DOHH2 (cell line): Measurements from ENCODE around the gene GLI3.

Source experiments
- H3F3A ChIP-seq: fragments of 200-600 bp; sonication (generic), shearing (Covaris generic); 2 replicates; pipeline ENCODE4 v1.6.0; 2016; ENCODE audit warnings: antibody characterized with exemption, mild to moderate bottlenecking; ENCODE audit not compliant: control insufficient read depth, insufficient read depth
- H3K27ac ChIP-seq: fragments of 200-600 bp; sonication (generic); 2 replicates; pipeline ENCODE4 v1.5.1; 2014; ENCODE audit warnings: low read depth, mild to moderate bottlenecking, low read length, moderate library complexity
- H3K27me3 ChIP-seq: fragments of 200-600 bp; sonication (generic); 2 replicates; pipeline ENCODE4 v1.6.1; 2014; ENCODE audit warnings: mild to moderate bottlenecking, low read length, mixed read lengths; ENCODE audit not compliant: control insufficient read depth
- H3K36me3 ChIP-seq: fragments of 200-600 bp; sonication (generic); 2 replicates; pipeline ENCODE4 v1.6.1; 2014; ENCODE audit warnings: mild to moderate bottlenecking, low read length, moderate library complexity, mixed read lengths; ENCODE audit not compliant: control insufficient read depth
- H3K4me1 ChIP-seq: fragments of 200-600 bp; sonication (generic); 2 replicates; pipeline ENCODE4 v1.6.1; 2014; ENCODE audit warnings: mild to moderate bottlenecking, low read length, mixed read lengths; ENCODE audit not compliant: control insufficient read depth
- H3K4me2 ChIP-seq: fragments of 200-600 bp; sonication (generic); 2 replicates; pipeline ENCODE4 v1.6.0; 2014; ENCODE audit warnings: mild to moderate bottlenecking, low read length, moderate library complexity
- H3K4me3 ChIP-seq: fragments of 200-600 bp; sonication (generic); 2 replicates; pipeline ENCODE4 v1.5.1; 2014; ENCODE audit warnings: mild to moderate bottlenecking, low read length, mixed read lengths
- H3K79me2 ChIP-seq: fragments of 200-600 bp; sonication (generic); 2 replicates; pipeline ENCODE4 v1.6.1; 2014; ENCODE audit warnings: mild to moderate bottlenecking, low read length, mixed read lengths; ENCODE audit not compliant: control insufficient read depth
- H3K9me2 ChIP-seq: fragments of 200-600 bp; sonication (generic); replicated peaks from 2 replicates; pipeline ENCODE4 v1.6.1; 2014; ENCODE audit warnings: mild to moderate bottlenecking, low read length, mixed read lengths; ENCODE audit not compliant: control insufficient read depth
- H3K9me3 ChIP-seq: fragments of 200-600 bp; sonication (generic); 2 replicates; pipeline ENCODE4 v1.6.1; 2014; ENCODE audit warnings: antibody characterized with exemption, low read length, mixed read lengths; ENCODE audit not compliant: control insufficient read depth, insufficient read depth
- H4K20me1 ChIP-seq: fragments of 200-600 bp; sonication (generic); 2 replicates; pipeline ENCODE4 v1.6.0; 2014; ENCODE audit warnings: low read depth, mild to moderate bottlenecking, antibody characterized with exemption, low read length, moderate library complexity; ENCODE audit not compliant: control insufficient read depth, insufficient read depth
- CTCF ChIP-seq: fragments of 200-600 bp; sonication (generic); IDR thresholded peaks from one replicate; pipeline ENCODE4 v1.5.1; 2014; ENCODE audit warnings: antibody characterized with exemption, mild to moderate bottlenecking, low read depth, low read length; ENCODE audit not compliant: poor library complexity, severe bottlenecking
- EZH2phosphoT487 ChIP-seq: fragments of 200-600 bp; sonication (generic); IDR thresholded peaks from 2 replicates; pipeline ENCODE4 v1.6.1; 2017; ENCODE audit warnings: borderline replicate concordance, mild to moderate bottlenecking, antibody characterized with exemption, low read length, moderate library complexity, mixed read lengths

Gene GLI3

GRCh38 chr7:42236266-42236975 is 588 bp downstream of the GLI3 start:
- Histone ChIP-seq H3K4me2 (no peak overlapping the region), H3K36me3 (no peaks in the 10 kb centered on the region), H3K9me2 (no peaks in the 10 kb centered on the region), H3K9me3 (no peaks in the 10 kb centered on the region), H3K79me2 (no peaks in the 10 kb centered on the region), H3K4me1 (no peaks in the 10 kb centered on the region), H3K27me3 (peaks cover 34% of the 10 kb centered on the region), H3F3A (no peaks in the 10 kb centered on the region), H3K27ac (no peak overlapping the region), H3K4me3 (no peak overlapping the region), H4K20me1 (no peaks in the 10 kb centered on the region)
- no peak for TF ChIP-seq CTCF
- 0 out of 2 replicates have a peak, but pooled peaks have one; percentile 45 for TF ChIP-seq EZH2phosphoT487

GRCh38 chr7:42235741-42236161 is 1.3 kb downstream of the GLI3 start:
- Histone ChIP-seq H3K79me2 (no peaks in the 10 kb centered on the region), H3K4me3 (no peak overlapping the region)

GRCh38 chr7:42234736-42235135 is 2.3 kb downstream of the GLI3 start:
- Histone ChIP-seq H4K20me1 (no peaks in the 10 kb centered on the region), H3K79me2 (no peaks in the 10 kb centered on the region), H3K36me3 (no peaks in the 10 kb centered on the region), H3K9me2 (no peaks in the 10 kb centered on the region), H3K4me3 (no peak overlapping the region), H3K4me2 (no peak overlapping the region), H3K27me3 (peaks cover 32% of the 10 kb centered on the region), H3K9me3 (no peaks in the 10 kb centered on the region), H3K4me1 (no peaks in the 10 kb centered on the region), H3K27ac (no peak overlapping the region), H3F3A (no peaks in the 10 kb centered on the region)
- TF ChIP-seq CTCF (no peak), EZH2phosphoT487 (no peak)

More at GRCh38 chr7:42235741-42236161, 1.3 kb downstream of the GLI3 start:
- Histone ChIP-seq H3K36me3 (no peaks in the 10 kb centered on the region), H3K27ac (no peak overlapping the region), H3F3A (no peaks in the 10 kb centered on the region), H3K4me2 (no peak overlapping the region), H3K9me3 (no peaks in the 10 kb centered on the region), H3K27me3 (peaks cover 32% of the 10 kb centered on the region), H3K4me1 (no peaks in the 10 kb centered on the region), H4K20me1 (no peaks in the 10 kb centered on the region), H3K9me2 (no peaks in the 10 kb centered on the region)
- TF ChIP-seq CTCF (no peak), EZH2phosphoT487 (no peak)
